Medulla oblongata (tissue), 1 donor: ENCODE data around the gene ANKS1B.
"Not testable (repeated sequence)": the region's sequence is repeated elsewhere in the genome, so short reads cannot be mapped to it uniquely, and the experiment has no call there.

Experiments used
- DNase-seq: peaks from one replicate; pipeline ENCODE4 v3.0.0-alpha.2; 2015; ENCODE audit errors: extremely low spot score

The ANKS1B gene

DNA sequence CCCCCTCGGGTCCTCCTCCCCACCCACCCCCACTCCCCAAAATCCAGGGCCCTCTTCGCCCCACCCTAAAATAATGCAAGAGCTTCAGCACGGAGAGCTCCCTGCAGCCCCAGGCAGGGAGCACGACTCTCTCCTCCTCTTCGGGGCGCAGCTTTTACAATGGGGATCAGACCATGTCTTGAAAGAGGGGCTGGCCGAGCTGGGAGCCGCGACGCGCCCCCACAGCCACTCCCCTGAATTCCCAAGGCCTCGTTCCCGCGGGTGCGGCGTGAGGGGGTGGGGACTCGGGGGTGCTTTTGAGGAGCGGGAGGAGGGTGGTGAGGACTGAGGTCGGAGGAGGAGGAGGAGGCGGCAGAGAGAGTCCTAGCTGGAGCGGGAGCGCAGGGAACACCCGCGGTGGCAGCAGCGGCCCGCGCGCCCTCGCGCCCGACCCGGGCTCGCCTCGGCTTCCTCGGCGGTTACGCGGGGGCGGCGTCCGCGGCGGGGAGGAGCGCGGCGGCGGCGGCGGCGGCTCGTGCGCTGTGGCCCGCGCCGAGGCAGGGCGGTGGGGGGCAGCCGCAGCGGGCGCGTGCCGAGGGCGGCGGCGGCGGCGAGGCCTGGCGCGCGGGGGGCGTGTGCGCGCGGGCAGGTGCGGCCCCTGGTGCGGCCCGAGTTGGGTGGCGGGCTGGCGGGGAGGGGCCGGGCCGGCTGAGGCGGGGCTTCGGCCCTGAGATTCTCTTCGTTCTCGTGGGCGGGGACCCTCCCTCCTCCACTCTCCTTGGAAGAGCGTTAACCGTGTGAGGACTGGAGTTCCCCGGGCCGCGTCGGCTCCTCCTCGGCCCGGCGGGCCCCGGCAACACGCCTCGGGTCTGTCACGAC lies at the start of gene ANKS1B:
ANKS1B (minus strand) TSS at position 666 of the 858 bp plus-strand sequence. CDS start 699 bp downstream, outside the sequence.
- DNase-seq, result peak; percentile 7

GRCh38 chr12:100031836-100032235 lies 47.1 kb upstream of the ANKS1B start:
- no peak for DNase-seq

DNA sequence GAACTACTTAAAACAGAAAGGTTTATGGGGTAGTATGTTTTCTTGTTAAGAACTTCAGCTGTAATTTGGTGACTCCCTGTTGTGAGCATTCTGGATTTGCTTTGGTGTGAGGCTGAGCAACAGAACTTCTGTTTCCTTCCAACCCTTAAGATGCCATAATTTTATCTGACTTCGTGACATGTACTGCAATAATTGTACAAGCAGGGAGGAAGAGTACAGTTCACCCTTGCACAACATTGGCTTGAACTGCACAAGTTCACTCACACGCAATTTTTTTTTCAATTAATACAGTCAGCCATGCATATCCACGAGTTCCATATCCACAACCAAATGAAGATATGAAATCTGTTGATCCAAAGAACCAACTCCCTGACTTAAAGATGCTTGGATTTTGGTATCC lies 42.9 kb upstream of the ANKS1B start:
- no peak for DNase-seq

DNA sequence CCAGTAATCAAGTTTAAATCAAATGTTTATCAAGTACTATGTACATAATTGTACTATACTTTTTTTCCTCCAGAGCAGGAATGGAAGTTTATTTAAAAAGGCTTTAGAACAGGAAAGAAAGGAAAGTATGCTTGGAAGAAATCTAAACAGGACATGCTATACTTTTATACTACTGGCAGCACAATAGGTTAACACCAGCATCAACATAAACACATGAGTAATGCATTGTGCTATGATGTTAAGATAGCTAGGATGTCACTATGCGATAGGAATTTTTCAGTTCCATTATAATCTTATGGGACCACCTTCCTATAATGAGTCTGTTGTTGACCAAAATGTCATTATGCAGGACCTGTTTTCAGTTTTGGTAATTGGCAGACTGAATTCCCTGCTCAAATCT lies 41.5 kb upstream of the ANKS1B start:
- DNase-seq, result no peak

GRCh38 chr12:100024974-100025555 lies 40.3 kb upstream of the ANKS1B start:
- DNase-seq, result no peak

- no peak for DNase-seq
Observed at GRCh38 chr12:100020370-100020769, 35.6 kb upstream of the ANKS1B start.

DNA sequence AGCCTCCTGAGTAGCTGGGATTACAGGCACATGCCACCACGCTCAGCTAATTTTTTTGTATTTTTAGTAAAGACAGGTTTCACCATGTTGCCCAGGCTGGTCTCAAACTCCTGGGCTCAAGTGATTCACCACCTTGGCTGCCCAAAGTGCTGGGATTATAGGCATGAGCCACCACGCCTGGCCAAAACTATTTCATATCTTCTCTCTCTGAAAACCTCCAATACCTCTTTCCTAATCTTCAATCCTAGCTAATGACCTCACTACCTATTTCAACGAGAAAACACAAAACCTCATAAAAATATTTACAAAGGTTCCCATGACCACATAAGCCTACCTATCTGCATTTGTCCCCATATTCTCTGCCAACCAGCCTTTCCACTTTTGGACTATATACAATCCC lies 32.3 kb upstream of the ANKS1B start:
- no peak for DNase-seq

DNA sequence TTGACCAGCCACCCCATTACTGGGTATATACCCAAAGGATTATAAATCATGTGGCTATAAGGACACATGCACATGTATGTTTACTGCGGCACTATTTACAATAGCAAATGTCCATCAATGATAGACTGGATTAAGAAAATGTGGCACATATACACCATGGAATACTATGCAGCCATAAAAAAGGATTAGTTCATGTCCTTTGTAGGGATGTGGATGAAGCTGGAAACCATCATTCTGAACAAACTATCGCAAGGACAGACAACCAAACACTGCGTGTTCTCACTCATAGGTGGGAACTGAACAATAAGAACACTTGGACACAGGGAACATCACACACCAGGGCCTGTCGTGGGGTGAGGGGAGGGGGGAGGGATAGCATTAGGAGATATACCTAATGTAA lies 31.6 kb upstream of the ANKS1B start:
- not testable (repeated sequence) for DNase-seq

DNA sequence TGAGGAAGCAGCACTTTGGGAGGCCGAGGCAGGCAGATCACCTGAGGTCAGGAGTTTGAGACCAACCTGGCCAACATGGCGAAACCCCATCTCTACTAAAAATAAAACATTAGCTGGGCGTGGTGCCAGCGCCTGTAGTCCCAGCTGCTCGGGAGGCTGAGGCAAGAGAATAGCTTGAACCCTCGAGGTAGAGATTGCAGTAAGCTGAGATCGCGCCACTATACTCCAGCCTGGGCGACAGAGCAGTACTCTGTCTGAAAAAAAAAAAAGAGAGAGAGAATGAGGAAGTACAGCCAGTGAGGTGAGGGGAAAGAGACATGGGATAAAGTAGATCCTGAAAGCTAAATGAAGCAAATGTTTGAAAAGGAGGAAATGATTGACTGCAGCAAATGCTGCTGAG lies 21.1 kb upstream of the ANKS1B start:
- DNase-seq, result not testable (repeated sequence)

GRCh38 chr12:99997806-99998205 lies 13.1 kb upstream of the ANKS1B start:
- DNase-seq, result no peak

GRCh38 chr12:99996095-99996494 lies 11.4 kb upstream of the ANKS1B start:
- DNase-seq, result no peak

DNA sequence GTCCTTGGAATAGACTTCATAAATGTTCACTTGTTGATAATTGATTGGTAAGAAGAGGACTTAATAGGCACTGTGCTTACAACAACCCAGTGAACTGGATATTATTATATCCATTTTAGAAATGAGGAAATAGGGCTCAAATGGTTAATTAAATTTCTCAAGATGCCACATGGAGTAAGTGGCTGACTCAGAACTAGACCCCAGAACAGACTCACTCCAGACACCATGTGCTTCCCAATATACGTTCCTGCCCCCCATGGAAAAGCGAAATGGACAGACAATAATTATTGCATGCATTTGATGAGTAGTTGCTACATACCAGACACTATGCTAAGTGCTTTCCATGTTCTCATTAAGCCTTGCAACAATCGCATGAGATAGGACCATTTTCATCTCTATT lies 895 bp upstream of the ANKS1B start:
- no peak for DNase-seq

DNA sequence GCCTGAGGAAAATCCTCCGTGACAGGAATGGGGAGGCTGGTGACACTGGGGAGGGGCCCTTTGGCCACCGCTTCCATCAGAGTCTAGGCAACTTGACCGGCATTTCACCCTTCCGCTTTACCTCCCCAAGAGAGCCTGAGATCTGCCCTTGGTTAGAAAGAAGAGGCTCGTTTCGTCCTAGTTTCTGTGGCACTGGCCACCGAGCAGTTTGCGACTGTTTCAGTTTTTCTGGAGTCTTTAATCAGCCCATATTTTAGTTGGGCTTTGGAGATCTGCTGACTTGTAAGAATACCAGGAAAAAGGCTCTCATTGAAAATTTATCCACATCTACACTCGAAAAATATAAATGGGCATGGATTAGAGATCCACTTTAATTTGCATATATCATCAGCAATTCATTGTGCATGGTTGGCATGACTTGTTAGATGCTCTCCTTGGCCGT lies 414 bp upstream of the ANKS1B start:
- DNase-seq, result no peak

DNA sequence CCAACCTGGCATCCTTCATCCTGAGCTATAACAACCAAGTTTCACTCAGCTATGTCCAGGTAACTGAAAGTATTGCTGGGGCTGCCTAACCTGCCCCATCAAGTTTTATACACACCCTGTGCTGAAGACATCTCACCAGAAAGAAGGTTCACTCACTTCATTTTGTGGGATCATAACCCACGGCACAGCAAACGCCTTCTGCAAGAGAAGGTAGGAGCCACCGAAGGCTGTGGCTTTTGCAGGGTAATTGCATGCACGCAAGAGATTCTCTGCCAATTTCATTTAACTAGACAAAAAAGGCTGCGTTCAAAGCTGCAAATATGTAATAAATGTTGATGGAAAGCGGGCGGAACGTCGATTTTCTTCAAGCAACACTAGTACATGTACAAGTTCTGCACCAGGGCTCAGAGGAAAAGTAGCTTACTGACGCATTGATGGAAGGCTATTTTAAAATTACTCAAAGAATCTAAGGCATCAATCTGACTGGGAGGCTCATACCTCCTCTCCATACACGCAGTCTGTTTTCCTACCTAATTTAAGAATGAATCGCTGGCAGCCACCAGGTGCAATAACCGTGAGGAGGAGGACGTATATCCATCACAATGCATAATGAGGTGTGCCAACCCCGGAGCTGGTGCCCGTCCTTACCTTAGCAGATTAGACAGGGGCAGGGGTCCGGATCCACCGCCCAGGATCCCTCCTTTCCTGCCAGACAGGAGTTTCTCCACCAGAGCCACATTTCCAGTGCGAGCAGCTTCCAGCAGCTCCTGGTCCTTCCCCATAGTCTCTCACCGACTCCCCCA lies 1.1 kb downstream of the ANKS1B start:
- no peak for DNase-seq

GRCh38 chr12:99981639-99982190 lies 3.0 kb downstream of the ANKS1B start:
- no peak for DNase-seq

- no peak for DNase-seq
Observed at GRCh38 chr12:99979471-99979870, 5.3 kb downstream of the ANKS1B start.

- no peak for DNase-seq
Observed at GRCh38 chr12:99978152-99978551, 6.6 kb downstream of the ANKS1B start.

DNA sequence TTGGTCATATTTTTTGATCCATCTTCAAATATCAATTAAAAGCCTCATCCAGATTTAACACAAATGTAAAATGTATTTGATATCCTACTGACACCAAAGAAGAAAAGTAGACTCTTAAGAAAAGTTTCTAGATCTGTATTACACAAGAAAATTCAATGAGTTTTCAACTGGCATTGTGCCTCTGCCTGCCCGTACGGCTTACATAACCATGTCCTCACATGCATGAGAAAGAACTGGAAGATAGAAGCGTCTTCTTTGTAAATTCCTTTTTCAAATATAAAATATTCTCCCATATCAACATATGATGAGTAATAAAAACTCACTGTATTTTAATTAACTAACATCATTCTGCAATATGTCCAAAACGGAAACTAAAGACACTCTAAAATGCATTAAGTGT lies 7.2 kb downstream of the ANKS1B start:
- no peak for DNase-seq

- no peak for DNase-seq
Observed at GRCh38 chr12:99976762-99977161, 8.0 kb downstream of the ANKS1B start.

GRCh38 chr12:99975321-99975720 lies 9.4 kb downstream of the ANKS1B start:
- DNase-seq, result no peak

DNA sequence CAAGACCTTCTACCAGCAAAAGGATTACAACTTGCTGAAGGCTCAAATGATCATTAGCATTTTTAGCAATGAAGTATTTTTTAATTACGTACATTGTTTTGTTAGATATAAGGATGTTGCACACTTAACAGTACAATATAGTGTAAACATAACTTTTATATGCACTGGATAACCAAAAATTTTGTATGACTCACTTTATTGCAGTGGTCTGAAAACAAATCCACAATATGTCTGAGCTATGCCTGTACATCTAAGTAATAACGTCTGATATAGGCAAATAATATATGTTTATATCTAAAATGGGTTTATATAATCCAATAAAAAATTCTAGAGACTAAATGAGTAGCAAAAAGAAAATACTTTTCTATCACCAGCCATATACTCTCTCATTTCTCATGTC lies 10.6 kb downstream of the ANKS1B start:
- no peak for DNase-seq

GRCh38 chr12:99966429-99966828 lies 18.3 kb downstream of the ANKS1B start:
- DNase-seq, result no peak
